ENCODE data around the gene LIPK.
"Not testable (repeated sequence)": the region's sequence is repeated elsewhere in the genome, so short reads cannot be mapped to it uniquely, and the experiment has no call there.

- TF ChIP-seq CTCF, POLR2A (IDR thresholded peaks at IDR 0.05): not testable (repeated sequence)
Measured at GRCh38 chr10:88663153-88663552, 42.9 kb upstream of the LIPK start.

Measured in right lobe of liver (tissue), 4 donors.